Measurements from ENCODE around the gene MAD1L1.

- TF ChIP-seq CTCF (conservative IDR thresholded peaks at IDR 0.05) (no peak), ZFX (IDR thresholded peaks at IDR 0.05) (no peak)
These were observed 446.9 kb downstream of the MAD1L1 start for GRCh38 chr7:1785839-1786238.

Measured in C4-2B (cell line).